Skeletal muscle satellite cell (primary cell): Measurements from ENCODE around the gene SUPT3H.
"Not testable (repeated sequence)": the region's sequence is repeated elsewhere in the genome, so short reads cannot be mapped to it uniquely, and the experiment has no call there.

ENCODE experiments used
- H3K27me3 ChIP-seq: 2 replicates; pipeline ENCODE4 v1.7.0; 2013; ENCODE audit warnings: low read length; ENCODE audit not compliant: control insufficient read depth, insufficient read depth
- H3K36me3 ChIP-seq: 2 replicates; pipeline ENCODE4 v1.7.0; 2013; ENCODE audit warnings: mild to moderate bottlenecking, control low read depth, low read length; ENCODE audit not compliant: insufficient read depth
- H3K4me1 ChIP-seq: 2 replicates; pipeline ENCODE4 v1.7.0; 2013; ENCODE audit warnings: low read length; ENCODE audit not compliant: control insufficient read depth, insufficient read depth
- H3K4me2 ChIP-seq: 2 replicates; pipeline ENCODE4 v1.7.0; 2013; ENCODE audit warnings: mild to moderate bottlenecking, low read length
- H3K4me3 ChIP-seq: 2 replicates; pipeline ENCODE4 v1.7.0; 2013; ENCODE audit warnings: low read length
- H3K9ac ChIP-seq: 2 replicates; pipeline ENCODE4 v1.7.0; 2013; ENCODE audit warnings: mild to moderate bottlenecking, low read depth, low read length, moderate library complexity
- H3K9me3 ChIP-seq: replicated peaks from 2 replicates; pipeline ENCODE4 v1.7.0; 2013; ENCODE audit warnings: mild to moderate bottlenecking, control low read depth, low read length

SUPT3H gene

DNA sequence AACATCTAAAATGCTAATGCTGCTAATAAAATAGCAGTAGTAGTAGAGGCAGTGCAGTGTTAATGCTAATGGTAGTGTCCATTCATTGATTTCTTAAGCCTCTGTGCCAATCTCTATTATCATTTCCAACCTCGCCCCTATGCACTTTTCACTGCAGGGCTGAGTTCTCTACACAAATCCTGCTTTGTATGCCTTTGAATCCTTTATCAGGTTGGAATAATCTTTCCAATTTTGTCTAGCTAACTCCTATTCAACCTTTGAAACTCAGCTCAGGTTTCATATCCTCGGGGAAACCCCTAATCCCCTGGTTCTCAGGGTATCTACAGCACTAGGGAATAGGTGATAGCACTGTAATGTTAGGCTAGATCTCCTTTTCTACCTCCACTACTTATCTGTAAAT lies 333.6 kb downstream of the SUPT3H start:
- Histone ChIP-seq H3K36me3 (no peaks in the 10 kb centered on the region), H3K9ac (no peak overlapping the region), H3K4me1 (peaks cover 18% of the 10 kb centered on the region), H3K27me3 (no peaks in the 10 kb centered on the region), H3K9me3 (no peaks in the 10 kb centered on the region), H3K4me3 (no peak overlapping the region), H3K4me2 (no peak overlapping the region)

DNA sequence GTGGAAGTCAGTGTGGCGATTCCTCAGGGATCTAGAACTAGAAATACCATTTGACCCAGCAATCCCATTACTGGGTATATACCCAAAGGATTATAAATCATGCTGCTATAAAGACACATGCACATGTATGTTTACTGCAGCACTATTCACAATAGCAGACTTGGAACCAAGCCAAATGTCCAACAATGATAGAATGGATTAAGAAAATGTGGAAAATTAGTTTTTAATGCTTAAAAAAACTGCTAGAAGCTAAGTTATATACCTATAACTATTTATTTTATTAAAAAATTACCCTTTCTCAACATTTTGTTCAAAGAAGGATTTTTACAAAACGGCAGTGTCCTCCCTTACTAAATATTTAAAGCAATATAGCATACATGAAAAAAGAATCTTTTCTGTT lies 335.1 kb downstream of the SUPT3H start:
- H3K27me3 ChIP-seq, H3K4me2 ChIP-seq, H3K9me3 ChIP-seq, H3K36me3 ChIP-seq, H3K4me3 ChIP-seq, H3K9ac ChIP-seq: not testable (repeated sequence)
- H3K4me1 ChIP-seq: peaks cover 18% of the 10 kb centered on the region

DNA sequence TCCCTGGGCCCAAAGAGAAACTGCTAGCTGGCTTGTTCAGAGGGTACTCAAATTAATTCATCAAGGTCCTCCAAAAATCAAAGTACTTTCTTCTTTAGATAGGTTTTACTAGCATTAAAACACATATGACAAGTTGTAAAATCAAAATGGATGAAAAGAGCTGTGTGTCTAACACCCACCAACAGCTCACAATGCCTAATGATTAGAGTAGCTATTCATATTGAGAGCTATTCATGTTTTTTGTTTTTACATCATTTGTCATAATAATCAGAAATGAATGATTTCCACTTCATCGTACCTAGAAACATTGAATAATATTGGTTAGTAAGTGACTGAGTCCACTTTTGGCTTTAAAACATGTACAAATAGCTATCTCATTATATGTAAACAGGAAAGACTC lies 339.5 kb downstream of the SUPT3H start:
- Histone ChIP-seq H3K36me3 (no peaks in the 10 kb centered on the region), H3K4me3 (no peak overlapping the region), H3K4me2 (no peak overlapping the region), H3K4me1 (no peaks in the 10 kb centered on the region), H3K27me3 (no peaks in the 10 kb centered on the region), H3K9ac (no peak overlapping the region), H3K9me3 (no peaks in the 10 kb centered on the region)

DNA sequence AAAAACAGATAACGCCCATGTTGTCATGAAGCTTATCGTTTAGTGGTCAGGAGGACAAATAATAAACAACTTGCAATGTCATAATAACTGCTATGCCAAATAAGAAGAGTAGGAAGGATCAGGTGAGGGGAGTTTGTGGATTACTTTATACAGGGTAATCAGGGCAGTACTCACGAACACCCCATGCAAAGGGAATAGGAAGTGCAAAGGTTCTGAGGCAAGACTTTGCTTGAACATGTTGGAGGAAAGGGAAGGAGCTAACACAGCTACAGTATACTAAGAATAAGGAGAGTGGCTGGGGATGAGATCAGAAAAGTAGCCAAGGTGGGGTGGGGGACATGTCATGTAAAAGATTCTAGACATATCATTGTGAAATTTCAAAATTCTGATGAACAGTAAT lies 341.6 kb downstream of the SUPT3H start:
- no peaks in the 10 kb centered on the region for H3K36me3 ChIP-seq
- H3K4me2 ChIP-seq: no peak overlapping the region
- no peak overlapping the region for H3K9ac ChIP-seq
- no peaks in the 10 kb centered on the region for H3K9me3 ChIP-seq
- H3K4me3 ChIP-seq: no peak overlapping the region
- no peaks in the 10 kb centered on the region for H3K27me3 ChIP-seq
- no peaks in the 10 kb centered on the region for H3K4me1 ChIP-seq

DNA sequence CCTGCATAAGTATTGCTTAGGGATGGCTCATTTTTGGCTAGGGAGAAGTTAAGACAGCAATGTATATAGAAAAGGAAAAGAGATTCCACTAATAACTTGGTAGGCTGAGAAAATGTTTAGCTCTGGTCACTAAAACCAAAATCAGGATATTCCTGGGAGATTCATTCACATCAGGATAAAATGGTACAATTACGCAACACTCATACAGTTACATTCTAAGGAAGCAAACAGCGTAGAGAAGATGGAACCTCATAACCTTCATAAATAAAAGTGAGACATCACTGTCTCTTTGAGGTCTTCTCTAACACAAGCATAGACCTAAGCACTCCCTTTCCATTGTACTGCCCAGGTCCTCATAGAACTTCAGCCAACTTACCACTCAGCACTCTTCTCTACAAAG lies 345.3 kb downstream of the SUPT3H start:
- Histone ChIP-seq H3K4me3 (no peak overlapping the region), H3K4me2 (no peak overlapping the region), H3K9ac (no peak overlapping the region), H3K4me1 (no peaks in the 10 kb centered on the region), H3K27me3 (no peaks in the 10 kb centered on the region), H3K36me3 (no peaks in the 10 kb centered on the region), H3K9me3 (no peaks in the 10 kb centered on the region)

DNA sequence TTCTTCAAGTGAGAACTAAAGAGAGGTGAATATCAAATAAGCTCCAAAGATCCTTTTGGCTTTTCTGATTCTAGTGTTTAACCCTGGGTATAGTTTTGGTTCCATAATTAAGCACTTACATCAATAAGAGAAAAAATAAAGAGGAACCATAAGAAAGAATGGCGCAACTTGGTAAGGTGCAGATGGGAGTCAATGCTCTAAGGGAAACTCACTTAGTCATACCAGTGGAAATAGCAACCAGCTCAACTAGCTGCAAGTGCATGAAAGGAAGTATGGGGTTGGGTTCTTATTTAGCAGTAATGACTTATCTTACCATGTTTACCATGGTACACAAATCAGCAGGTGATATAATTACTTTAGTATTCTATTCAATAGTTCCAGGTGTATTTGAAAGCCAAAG lies 346.1 kb downstream of the SUPT3H start:
- no peaks in the 10 kb centered on the region for H3K27me3 ChIP-seq
- no peaks in the 10 kb centered on the region for H3K4me1 ChIP-seq
- H3K4me2 ChIP-seq: no peak overlapping the region
- no peaks in the 10 kb centered on the region for H3K36me3 ChIP-seq
- H3K4me3 ChIP-seq: no peak overlapping the region
- H3K9me3 ChIP-seq: no peaks in the 10 kb centered on the region
- no peak overlapping the region for H3K9ac ChIP-seq

DNA sequence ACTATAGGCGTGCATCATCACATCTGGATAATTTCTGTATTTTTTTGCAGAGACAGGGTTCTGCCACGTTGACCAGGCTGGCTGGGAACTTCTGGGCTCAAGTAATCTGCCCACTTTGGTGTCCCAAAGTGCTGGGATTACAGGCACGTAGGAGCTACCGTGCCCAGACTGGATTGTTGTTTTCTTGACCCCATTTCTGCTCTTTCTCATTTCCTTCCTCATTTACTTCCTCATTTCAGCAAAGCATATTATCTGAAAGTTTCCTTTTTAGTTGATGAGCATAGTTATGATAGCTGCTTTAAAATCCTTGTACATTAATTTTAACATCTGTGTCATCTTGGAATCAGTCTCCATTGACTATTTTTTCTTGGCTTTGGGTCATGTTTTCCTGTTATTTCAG lies 350.6 kb downstream of the SUPT3H start:
- Histone ChIP-seq H3K27me3 (no peaks in the 10 kb centered on the region), H3K9ac (no peak overlapping the region), H3K36me3 (no peaks in the 10 kb centered on the region), H3K4me1 (no peaks in the 10 kb centered on the region), H3K4me2 (no peak overlapping the region), H3K9me3 (no peaks in the 10 kb centered on the region), H3K4me3 (no peak overlapping the region)

DNA sequence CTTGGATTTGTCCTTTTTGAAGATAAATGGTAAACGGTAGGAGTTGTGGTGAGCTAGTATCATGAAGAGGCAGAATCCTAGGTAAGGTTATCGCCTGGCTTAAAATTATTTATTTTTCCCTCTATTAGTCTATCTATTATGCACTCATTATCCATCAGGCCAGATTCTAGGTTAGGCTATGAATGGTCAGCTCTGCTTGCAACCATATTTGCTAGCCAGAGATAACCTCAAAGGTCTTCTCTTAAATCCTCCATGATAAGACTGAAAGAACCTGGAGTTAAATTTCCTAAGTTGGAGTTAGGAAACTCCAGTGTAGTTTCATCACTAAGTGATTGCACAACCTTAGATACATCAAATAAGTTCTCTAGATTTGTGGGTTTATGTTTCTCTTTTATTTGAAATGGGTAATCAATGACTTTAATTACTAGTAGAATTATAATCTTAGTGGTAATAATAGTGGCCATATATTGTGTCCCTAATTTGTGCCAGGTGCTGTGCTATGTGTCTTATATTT lies 351.7 kb downstream of the SUPT3H start:
- H3K4me3 ChIP-seq: no peak overlapping the region
- H3K4me1 ChIP-seq: no peaks in the 10 kb centered on the region
- no peak overlapping the region for H3K9ac ChIP-seq
- no peaks in the 10 kb centered on the region for H3K9me3 ChIP-seq
- no peak overlapping the region for H3K4me2 ChIP-seq
- no peaks in the 10 kb centered on the region for H3K27me3 ChIP-seq
- no peaks in the 10 kb centered on the region for H3K36me3 ChIP-seq

DNA sequence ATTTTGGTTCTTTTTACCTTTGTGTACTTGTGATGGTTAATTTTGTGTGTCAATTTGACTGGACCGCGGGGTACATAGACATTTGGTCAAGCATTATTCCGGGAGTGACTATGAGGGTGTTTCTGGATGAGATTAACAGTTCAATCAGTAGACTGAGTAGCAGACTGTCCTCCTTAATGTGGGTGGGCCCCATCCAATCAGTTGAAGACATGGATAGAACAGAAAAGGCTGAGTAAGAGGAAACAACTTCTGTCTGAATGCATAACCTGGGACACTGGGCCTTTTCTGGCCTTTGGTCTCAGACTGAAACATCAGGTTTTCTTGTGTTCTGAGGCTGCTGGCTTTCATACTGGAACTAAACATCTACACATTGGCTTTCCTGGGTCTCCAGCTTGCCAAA lies 353.1 kb downstream of the SUPT3H start:
- Histone ChIP-seq H3K36me3 (no peaks in the 10 kb centered on the region), H3K9me3 (no peaks in the 10 kb centered on the region), H3K4me2 (no peak overlapping the region), H3K4me1 (no peaks in the 10 kb centered on the region), H3K27me3 (no peaks in the 10 kb centered on the region), H3K4me3 (no peak overlapping the region), H3K9ac (no peak overlapping the region)

DNA sequence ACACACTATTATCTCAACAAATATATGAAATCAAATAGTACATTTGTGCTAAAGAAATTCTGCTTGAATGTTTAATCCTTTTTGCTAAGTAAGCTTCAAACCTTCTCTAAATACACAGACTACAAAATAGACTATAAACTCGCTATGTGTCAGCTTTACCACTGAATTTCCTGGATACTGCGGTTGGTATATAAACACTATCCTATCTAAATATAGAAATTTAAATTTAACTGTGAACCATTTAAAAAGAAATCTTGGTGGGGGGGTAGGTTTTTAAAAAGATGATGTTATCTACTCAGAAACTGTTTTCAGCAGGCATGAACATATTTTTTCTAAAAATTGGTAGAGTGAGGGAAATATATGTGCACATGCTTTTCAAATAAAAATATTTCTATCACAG lies 356.1 kb downstream of the SUPT3H start:
- Histone ChIP-seq H3K9ac (peak overlapping the region; percentile 39), H3K4me2 (no peak overlapping the region), H3K9me3 (no peaks in the 10 kb centered on the region), H3K27me3 (no peaks in the 10 kb centered on the region), H3K36me3 (no peaks in the 10 kb centered on the region), H3K4me1 (no peaks in the 10 kb centered on the region), H3K4me3 (no peak overlapping the region)

DNA sequence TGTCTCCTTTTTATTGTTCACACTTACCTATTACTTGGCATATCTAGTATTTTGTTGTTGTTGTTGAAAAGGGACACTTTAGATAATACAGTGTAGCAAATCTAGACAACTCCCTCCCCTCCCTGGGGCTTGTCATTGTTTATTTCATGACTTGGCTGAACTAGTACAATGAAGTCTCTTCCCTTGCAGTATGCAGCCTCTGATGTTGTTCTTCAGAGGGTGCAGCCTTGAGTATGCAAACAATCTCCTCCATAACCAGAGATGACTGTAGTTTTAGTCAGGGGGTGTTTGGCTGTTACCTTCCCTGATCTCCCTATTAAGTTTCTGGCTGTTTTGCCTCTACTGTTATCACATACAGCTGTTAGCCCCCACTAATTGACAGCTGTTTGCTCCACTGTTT lies 365.0 kb downstream of the SUPT3H start:
- Histone ChIP-seq H3K27me3 (no peaks in the 10 kb centered on the region), H3K4me1 (no peaks in the 10 kb centered on the region), H3K4me3 (no peak overlapping the region), H3K9me3 (no peaks in the 10 kb centered on the region), H3K36me3 (no peaks in the 10 kb centered on the region), H3K9ac (no peak overlapping the region), H3K4me2 (no peak overlapping the region)

DNA sequence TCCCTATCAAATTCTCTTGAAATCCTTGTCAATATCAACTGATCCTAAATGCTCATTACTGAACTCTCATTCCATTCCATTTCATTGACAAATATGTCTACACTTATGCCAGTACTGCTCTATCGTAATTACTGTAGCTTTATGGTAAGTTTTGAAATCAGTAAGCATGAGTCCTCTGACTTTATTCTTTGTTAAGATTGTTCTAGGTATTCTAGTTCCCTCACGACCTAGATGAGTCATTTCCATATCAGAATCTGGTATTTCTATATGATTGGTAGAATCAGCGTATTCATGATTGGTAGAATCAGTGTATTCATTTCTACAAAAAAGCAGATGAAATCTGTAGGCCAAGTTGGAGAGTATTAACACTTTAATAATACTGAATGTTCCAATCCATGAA lies 368.2 kb downstream of the SUPT3H start:
- no peak overlapping the region for H3K9ac ChIP-seq
- no peaks in the 10 kb centered on the region for H3K36me3 ChIP-seq
- no peak overlapping the region for H3K4me3 ChIP-seq
- H3K9me3 ChIP-seq: no peaks in the 10 kb centered on the region
- H3K27me3 ChIP-seq: no peaks in the 10 kb centered on the region
- H3K4me1 ChIP-seq: no peaks in the 10 kb centered on the region
- H3K4me2 ChIP-seq: no peak overlapping the region
